Rectal smooth muscle tissue (tissue), 1 donor: Measurements from ENCODE around the gene PGBD5.

Experiments
- H3K27ac ChIP-seq: one replicate; pipeline ENCODE4 v1.7.0; 2013; ENCODE audit warnings: low read depth, low read length, inconsistent platforms
- H3K27me3 ChIP-seq: one replicate; pipeline ENCODE4 v1.7.0; 2013; ENCODE audit warnings: low read length; ENCODE audit not compliant: control insufficient read depth, insufficient read depth
- H3K36me3 ChIP-seq: one replicate; pipeline ENCODE4 v1.7.0; 2013; ENCODE audit warnings: low read length; ENCODE audit not compliant: control insufficient read depth, insufficient read depth
- H3K4me1 ChIP-seq: one replicate; pipeline ENCODE4 v1.7.0; 2013; ENCODE audit warnings: low read length; ENCODE audit not compliant: control insufficient read depth, insufficient read depth
- H3K4me3 ChIP-seq: one replicate; pipeline ENCODE4 v1.7.0; 2013; ENCODE audit warnings: low read length
- H3K9ac ChIP-seq: one replicate; pipeline ENCODE4 v1.7.0; 2013; ENCODE audit warnings: low read length

The PGBD5 gene

GRCh38 chr1:230268371-230269170 is 157.6 kb downstream of the PGBD5 start:
- H3K4me1 ChIP-seq: peaks cover 4% of the 10 kb centered on the region
- no peak overlapping the region for H3K9ac ChIP-seq
- H3K27ac ChIP-seq: no peak overlapping the region
- H3K4me3 ChIP-seq: peak overlapping the region; percentile 6
- no peaks in the 10 kb centered on the region for H3K27me3 ChIP-seq
- peaks cover 20% of the 10 kb centered on the region for H3K36me3 ChIP-seq

- H3K4me3 ChIP-seq: no peak overlapping the region
- H3K27ac ChIP-seq: no peak overlapping the region
- peaks cover 20% of the 10 kb centered on the region for H3K36me3 ChIP-seq
- peaks cover 4% of the 10 kb centered on the region for H3K4me1 ChIP-seq
- H3K27me3 ChIP-seq: no peaks in the 10 kb centered on the region
- no peak overlapping the region for H3K9ac ChIP-seq
Measured at GRCh38 chr1:230267338-230268065, 158.6 kb downstream of the PGBD5 start.

- no peak overlapping the region for H3K9ac ChIP-seq
- peaks cover 20% of the 10 kb centered on the region for H3K36me3 ChIP-seq
- H3K4me3 ChIP-seq: no peak overlapping the region
- H3K27ac ChIP-seq: no peak overlapping the region
- H3K27me3 ChIP-seq: no peaks in the 10 kb centered on the region
- H3K4me1 ChIP-seq: peaks cover 4% of the 10 kb centered on the region
Measured at GRCh38 chr1:230266456-230266855, 159.7 kb downstream of the PGBD5 start.

GRCh38 chr1:230265200-230266115 is 160.7 kb downstream of the PGBD5 start:
- H3K27me3 ChIP-seq: no peaks in the 10 kb centered on the region
- peaks cover 4% of the 10 kb centered on the region for H3K4me1 ChIP-seq
- H3K9ac ChIP-seq: no peak overlapping the region
- no peak overlapping the region for H3K27ac ChIP-seq
- H3K4me3 ChIP-seq: no peak overlapping the region
- H3K36me3 ChIP-seq: peaks cover 20% of the 10 kb centered on the region
